Measurements from ENCODE around the gene HAO2.
"Not testable (repeated sequence)": the region's sequence is repeated elsewhere in the genome, so short reads cannot be mapped to it uniquely, and the experiment has no call there.

HAO2 gene

GRCh38 chr1:119329541-119330461 lies 38.8 kb upstream of the HAO2 start:
- DNase-seq (ENCODE audit: insufficient read length, low spot score) (no peak), FAIRE-seq (no peak)
- no peak for TF ChIP-seq SPI1 (IDR thresholded peaks at IDR 0.05; ENCODE audit: low read depth, low read length)
- TF ChIP-seq PAX5 (IDR thresholded peaks at IDR 0.05; ENCODE audit: insufficient read depth, low read length, severe bottlenecking): no peak
- TF ChIP-seq POLR2AphosphoS5 (IDR thresholded peaks at IDR 0.05; ENCODE audit: low read depth, low read length): no peak
- no peak for TF ChIP-seq POLR2A (IDR thresholded peaks at IDR 0.05; ENCODE audit: low read depth, low read length)
- no peak for TF ChIP-seq TAF1 (IDR thresholded peaks at IDR 0.05; ENCODE audit: low read depth, low read length)
- no peak for TF ChIP-seq POU2F2 (IDR thresholded peaks at IDR 0.05; ENCODE audit: low read depth, low read length)

GRCh38 chr1:119330466-119331189 lies 38.0 kb upstream of the HAO2 start:
- TF ChIP-seq POU2F2 (IDR thresholded peaks at IDR 0.05; ENCODE audit: low read depth, low read length) (no peak), SPI1 (IDR thresholded peaks at IDR 0.05; ENCODE audit: low read depth, low read length) (no peak), POLR2A (IDR thresholded peaks at IDR 0.05; ENCODE audit: low read depth, low read length) (no peak), PAX5 (IDR thresholded peaks at IDR 0.05; ENCODE audit: insufficient read depth, low read length, severe bottlenecking) (no peak), POLR2AphosphoS5 (IDR thresholded peaks at IDR 0.05; ENCODE audit: low read depth, low read length) (no peak), TAF1 (IDR thresholded peaks at IDR 0.05; ENCODE audit: low read depth, low read length) (no peak)
- DNase-seq (ENCODE audit: insufficient read length, low spot score): no peak
- no peak for FAIRE-seq

DNA sequence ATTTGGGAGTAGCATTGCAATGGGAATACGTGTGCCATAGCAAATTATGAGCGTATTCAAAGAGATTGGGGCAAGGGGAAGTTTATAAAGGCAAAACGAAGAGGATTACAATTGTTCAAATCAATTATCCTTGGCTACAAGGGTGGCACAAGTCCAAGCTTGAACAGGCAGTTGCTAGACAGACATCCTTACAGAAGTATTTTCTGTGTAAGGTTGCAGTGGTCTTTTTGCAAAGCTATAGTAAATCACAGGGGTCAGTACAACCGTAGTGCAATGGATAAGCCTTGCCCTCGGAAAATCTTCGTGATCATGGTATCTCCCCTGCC lies 37.4 kb upstream of the HAO2 start:
- TF ChIP-seq PAX5 (IDR thresholded peaks at IDR 0.05; ENCODE audit: insufficient read depth, low read length, severe bottlenecking): no peak
- TF ChIP-seq POU2F2 (IDR thresholded peaks at IDR 0.05; ENCODE audit: low read depth, low read length): no peak
- no peak for TF ChIP-seq SPI1 (IDR thresholded peaks at IDR 0.05; ENCODE audit: low read depth, low read length)
- no peak for TF ChIP-seq POLR2AphosphoS5 (IDR thresholded peaks at IDR 0.05; ENCODE audit: low read depth, low read length)
- no peak for TF ChIP-seq TAF1 (IDR thresholded peaks at IDR 0.05; ENCODE audit: low read depth, low read length)
- no peak for TF ChIP-seq POLR2A (IDR thresholded peaks at IDR 0.05; ENCODE audit: low read depth, low read length)
- DNase-seq (ENCODE audit: insufficient read length, low spot score) (no peak), FAIRE-seq (no peak)

DNA sequence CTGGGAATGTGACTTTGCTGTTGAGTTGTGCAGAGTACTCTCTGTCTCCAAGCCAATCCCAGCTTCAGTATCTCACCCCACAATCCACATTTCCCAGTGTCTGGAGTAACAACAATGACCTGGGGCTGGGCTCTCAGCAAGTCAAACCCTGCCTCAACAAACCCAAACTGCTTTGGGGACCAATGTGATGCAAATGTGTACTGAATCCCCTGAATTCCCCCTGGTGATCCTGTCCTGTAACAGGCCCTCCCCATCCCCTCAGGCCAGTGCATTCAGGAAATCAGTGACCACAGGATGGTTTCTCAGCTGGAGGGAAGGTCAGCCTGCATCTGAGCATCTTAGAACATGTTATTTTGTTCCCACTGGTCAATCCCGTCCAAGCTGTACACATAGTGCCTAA lies 36.7 kb upstream of the HAO2 start:
- FAIRE-seq (no peak), DNase-seq (ENCODE audit: insufficient read length, low spot score) (no peak)
- TF ChIP-seq POLR2A (IDR thresholded peaks at IDR 0.05; ENCODE audit: low read depth, low read length) (no peak), TAF1 (IDR thresholded peaks at IDR 0.05; ENCODE audit: low read depth, low read length) (no peak), POLR2AphosphoS5 (IDR thresholded peaks at IDR 0.05; ENCODE audit: low read depth, low read length) (no peak), PAX5 (IDR thresholded peaks at IDR 0.05; ENCODE audit: insufficient read depth, low read length, severe bottlenecking) (no peak), POU2F2 (IDR thresholded peaks at IDR 0.05; ENCODE audit: low read depth, low read length) (no peak)

DNA sequence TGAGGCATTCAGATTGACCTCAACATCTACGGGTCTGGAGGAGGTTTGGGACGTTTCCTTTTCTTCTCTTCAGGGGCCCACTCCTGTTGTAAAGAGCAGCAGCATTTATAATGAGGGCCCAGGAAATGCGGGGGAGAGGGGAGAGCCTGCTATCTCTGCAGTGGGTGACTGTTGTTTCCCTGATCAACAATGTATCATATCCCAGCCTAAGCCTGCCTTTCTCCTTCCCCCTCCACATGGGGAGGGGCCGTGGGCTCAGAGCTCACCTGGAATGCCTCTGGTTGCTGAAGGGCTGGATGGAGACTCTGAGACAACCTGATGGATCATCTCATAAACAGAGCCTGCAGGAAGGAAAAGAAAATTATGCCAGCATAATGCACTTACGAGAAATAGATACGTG lies 36.0 kb upstream of the HAO2 start:
- no peak for TF ChIP-seq TAF1 (IDR thresholded peaks at IDR 0.05; ENCODE audit: low read depth, low read length)
- no peak for TF ChIP-seq POLR2AphosphoS5 (IDR thresholded peaks at IDR 0.05; ENCODE audit: low read depth, low read length)
- TF ChIP-seq SPI1 (IDR thresholded peaks at IDR 0.05; ENCODE audit: low read depth, low read length): no peak
- no peak for DNase-seq (ENCODE audit: insufficient read length, low spot score)
- FAIRE-seq: no peak

DNA sequence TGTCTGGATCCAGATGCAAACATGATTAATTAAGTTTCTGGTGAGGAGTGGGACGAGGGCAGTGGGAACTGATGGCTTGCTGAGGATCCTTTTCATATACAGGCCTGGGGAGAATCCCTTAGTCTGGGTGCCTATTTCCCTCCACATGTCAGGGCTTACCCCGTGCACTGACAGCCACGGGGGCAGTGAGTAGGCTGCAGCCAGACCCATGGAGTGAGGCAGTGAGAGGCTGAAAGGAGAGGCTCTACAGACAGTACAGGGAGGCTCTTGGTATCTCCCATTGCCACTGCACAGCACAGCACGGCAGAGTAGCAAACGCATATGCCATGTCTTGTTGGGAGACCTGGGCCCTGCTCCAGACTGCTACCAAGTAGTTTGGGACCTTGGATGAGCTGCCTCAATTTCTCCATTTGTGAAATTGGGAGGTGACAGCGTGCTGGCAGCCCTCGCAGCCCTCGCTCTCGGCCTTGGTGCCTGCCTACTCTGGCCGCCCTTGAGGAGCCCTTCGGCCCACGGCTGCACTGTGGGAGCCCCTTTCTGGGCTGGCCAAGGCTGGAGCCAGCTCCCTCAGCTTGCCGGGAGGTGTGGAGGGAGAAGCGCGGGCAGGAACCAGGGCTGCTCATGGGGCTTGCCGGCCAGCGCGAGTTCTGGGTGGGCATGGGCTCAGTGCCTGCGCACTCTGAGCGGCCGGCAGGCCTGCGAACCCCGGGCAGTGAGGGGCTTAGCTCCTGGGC lies 35.3 kb upstream of the HAO2 start:
- TF ChIP-seq POLR2A (IDR thresholded peaks at IDR 0.05; ENCODE audit: low read depth, low read length): no peak
- no peak for TF ChIP-seq PAX5 (IDR thresholded peaks at IDR 0.05; ENCODE audit: insufficient read depth, low read length, severe bottlenecking)
- no peak for TF ChIP-seq SPI1 (IDR thresholded peaks at IDR 0.05; ENCODE audit: low read depth, low read length)
- no peak for TF ChIP-seq TAF1 (IDR thresholded peaks at IDR 0.05; ENCODE audit: low read depth, low read length)
- no peak for TF ChIP-seq POU2F2 (IDR thresholded peaks at IDR 0.05; ENCODE audit: low read depth, low read length)
- no peak for TF ChIP-seq POLR2AphosphoS5 (IDR thresholded peaks at IDR 0.05; ENCODE audit: low read depth, low read length)
- FAIRE-seq: no peak
- DNase-seq (ENCODE audit: insufficient read length, low spot score): no peak

GRCh38 chr1:119333897-119334250 lies 34.7 kb upstream of the HAO2 start:
- not testable (repeated sequence) for DNase-seq (ENCODE audit: insufficient read length, low spot score); FAIRE-seq

- no peak for FAIRE-seq
- TF ChIP-seq PAX5 (IDR thresholded peaks at IDR 0.05; ENCODE audit: insufficient read depth, low read length, severe bottlenecking): no peak
- TF ChIP-seq POU2F2 (IDR thresholded peaks at IDR 0.05; ENCODE audit: low read depth, low read length): no peak
- TF ChIP-seq POLR2A (IDR thresholded peaks at IDR 0.05; ENCODE audit: low read depth, low read length): no peak
- TF ChIP-seq TAF1 (IDR thresholded peaks at IDR 0.05; ENCODE audit: low read depth, low read length): no peak
- no peak for TF ChIP-seq POLR2AphosphoS5 (IDR thresholded peaks at IDR 0.05; ENCODE audit: low read depth, low read length)
- TF ChIP-seq SPI1 (IDR thresholded peaks at IDR 0.05; ENCODE audit: low read depth, low read length): no peak
Observed at GRCh38 chr1:119336848-119337247, 31.7 kb upstream of the HAO2 start.

GRCh38 chr1:119338004-119338403 lies 30.6 kb upstream of the HAO2 start:
- DNase-seq (ENCODE audit: insufficient read length, low spot score): no peak
- FAIRE-seq: no peak
- TF ChIP-seq POLR2AphosphoS5 (IDR thresholded peaks at IDR 0.05; ENCODE audit: low read depth, low read length) (no peak), PAX5 (IDR thresholded peaks at IDR 0.05; ENCODE audit: insufficient read depth, low read length, severe bottlenecking) (no peak), POLR2A (IDR thresholded peaks at IDR 0.05; ENCODE audit: low read depth, low read length) (no peak), POU2F2 (IDR thresholded peaks at IDR 0.05; ENCODE audit: low read depth, low read length) (no peak), TAF1 (IDR thresholded peaks at IDR 0.05; ENCODE audit: low read depth, low read length) (no peak), SPI1 (IDR thresholded peaks at IDR 0.05; ENCODE audit: low read depth, low read length) (no peak)

More at GRCh38 chr1:119336848-119337247, 31.7 kb upstream of the HAO2 start:
- no peak for DNase-seq (ENCODE audit: insufficient read length, low spot score)
